ENCODE data around the gene TAOK2. TPM values are rescaled to one million over a fixed set of nuclear protein-coding genes. Genes with fewer than 3 reads are reported as not detected.

The TAOK2 gene
- total and polyA plus RNA-seq, 2 of the 13 experiments (the other 11 are each of a cell fraction or from before 2014, with no cell fraction given): 17.4 to 43.2 TPM

GRCh38 chr16:29995911-29996765 is 22.5 kb downstream of the TAOK2 start, which contains the start of gene INO80E (continued):
- TF ChIP-seq ZNF142 (CRISPR knock-in tag; IDR thresholded peaks at IDR 0.05): no peak; the same call in 1 of the 2 replicates
- TF ChIP-seq CBX5 (CRISPR knock-in tag; IDR thresholded peaks at IDR 0.05; ENCODE audit: borderline replicate concordance): no peak; the same call in 1 of the 2 replicates
- TF ChIP-seq POLR2AphosphoS5 (IDR thresholded peaks at IDR 0.05; ENCODE audit: low read depth, low read length): peak; percentile 65
- peak; percentile 90; the same call in 1 of the 2 replicates for TF ChIP-seq THAP7 (CRISPR knock-in tag; IDR thresholded peaks at IDR 0.05)
- peak; percentile 81 for TF ChIP-seq ZNF589 (CRISPR knock-in tag; conservative IDR thresholded peaks at IDR 0.05)
- no peak for TF ChIP-seq ZNF282 (IDR thresholded peaks at IDR 0.05; ENCODE audit: partially characterized antibody)
- 0 out of 2 replicates have a peak, but pooled peaks have one; percentile 68 for TF ChIP-seq ZNF766 (CRISPR knock-in tag; IDR thresholded peaks at IDR 0.05; ENCODE audit: borderline replicate concordance)
- TF ChIP-seq KDM5A (IDR thresholded peaks at IDR 0.05; ENCODE audit: borderline replicate concordance, low read length): peak; percentile 88
- TF ChIP-seq ZFP36L2 (CRISPR knock-in tag; IDR thresholded peaks at IDR 0.05): 0 out of 2 replicates have a peak, but pooled peaks have one; percentile 7
- no peak for TF ChIP-seq ARHGAP35 (CRISPR knock-in tag; IDR thresholded peaks at IDR 0.05; ENCODE audit: borderline replicate concordance)
- no peak for TF ChIP-seq ZNF549 (CRISPR knock-in tag; IDR thresholded peaks at IDR 0.05)
- TF ChIP-seq THAP11 (CRISPR knock-in tag; IDR thresholded peaks at IDR 0.05): peak; percentile 100
- peak; percentile 80; the same call in 1 of the 2 replicates for TF ChIP-seq SIN3A (IDR thresholded peaks at IDR 0.05; ENCODE audit: borderline replicate concordance, low read depth, low read length)
- no peak for TF ChIP-seq SNRNP70 (IDR thresholded peaks at IDR 0.05; ENCODE audit: low read depth, low read length)
- TF ChIP-seq HNRNPUL1 (IDR thresholded peaks at IDR 0.05; ENCODE audit: low read depth, low read length): no peak
- 0 out of 2 replicates have a peak, but pooled peaks have one; percentile 4 for TF ChIP-seq CHCHD3 (CRISPR knock-in tag; IDR thresholded peaks at IDR 0.05)
- peak; percentile 84 for TF ChIP-seq RBM39 (IDR thresholded peaks at IDR 0.05; ENCODE audit: low read depth, low read length, poor library complexity, severe bottlenecking)
- no peak for TF ChIP-seq ISX (CRISPR knock-in tag; conservative IDR thresholded peaks at IDR 0.05)
- peak; percentile 94 for TF ChIP-seq ERF (CRISPR knock-in tag; IDR thresholded peaks at IDR 0.05)
- TF ChIP-seq SOX5 (CRISPR knock-in tag; IDR thresholded peaks at IDR 0.05; ENCODE audit: borderline replicate concordance): 0 out of 2 replicates have a peak, but pooled peaks have one; percentile 62
- no peak for TF ChIP-seq CERS6 (CRISPR knock-in tag; IDR thresholded peaks at IDR 0.05)
- TF ChIP-seq IKZF1 (IDR thresholded peaks at IDR 0.05): no peak
- peak; percentile 21; the same call in 1 of the 2 replicates for TF ChIP-seq BORCS8-MEF2B (CRISPR knock-in tag; IDR thresholded peaks at IDR 0.05)

Measured in HepG2 (cell line).